GM03348 (cell line): ENCODE results near the gene FAM72C.
"Not testable (repeated sequence)": the region's sequence is repeated elsewhere in the genome, so short reads cannot be mapped to it uniquely, and the experiment has no call there.

ENCODE experiments used
- DNase-seq: peaks from one replicate; pipeline ENCODE4 v3.0.0; 2012; ENCODE audit warnings: low spot score

The FAM72C gene

GRCh38 chr1:143984721-143985473, 13.1 kb upstream of the FAM72C start:
- not testable (repeated sequence) for DNase-seq

GRCh38 chr1:143974416-143974815, 2.6 kb upstream of the FAM72C start:
- DNase-seq: not testable (repeated sequence)

- DNase-seq: not testable (repeated sequence)
Observed at GRCh38 chr1:143973876-143974414, 2.2 kb upstream of the FAM72C start.

GRCh38 chr1:143972753-143973326, 1.1 kb upstream of the FAM72C start:
- not testable (repeated sequence) for DNase-seq

GRCh38 chr1:143965860-143966259, 5.9 kb downstream of the FAM72C start:
- DNase-seq: not testable (repeated sequence)

GRCh38 chr1:143964294-143964693, 7.5 kb downstream of the FAM72C start:
- not testable (repeated sequence) for DNase-seq

GRCh38 chr1:143955930-143956329, 15.9 kb downstream of the FAM72C start:
- not testable (repeated sequence) for DNase-seq

- DNase-seq: not testable (repeated sequence)
Observed at GRCh38 chr1:143952913-143953312, 18.9 kb downstream of the FAM72C start.

- not testable (repeated sequence) for DNase-seq
Observed at GRCh38 chr1:143951485-143952391, 20.0 kb downstream of the FAM72C start.

GRCh38 chr1:143947749-143948148, 24.0 kb downstream of the FAM72C start:
- not testable (repeated sequence) for DNase-seq

- not testable (repeated sequence) for DNase-seq
Observed at GRCh38 chr1:143945253-143945652, 26.5 kb downstream of the FAM72C start.

GRCh38 chr1:143944576-143945240, 27.1 kb downstream of the FAM72C start:
- DNase-seq: not testable (repeated sequence)

GRCh38 chr1:143943319-143943978, 28.3 kb downstream of the FAM72C start:
- not testable (repeated sequence) for DNase-seq

GRCh38 chr1:143942238-143942860, 29.4 kb downstream of the FAM72C start:
- not testable (repeated sequence) for DNase-seq

GRCh38 chr1:143939666-143940065, 32.1 kb downstream of the FAM72C start:
- DNase-seq: not testable (repeated sequence)

- DNase-seq: not testable (repeated sequence)
Observed at GRCh38 chr1:143938922-143939321, 32.9 kb downstream of the FAM72C start.

GRCh38 chr1:143936457-143937115, 35.2 kb downstream of the FAM72C start:
- not testable (repeated sequence) for DNase-seq

GRCh38 chr1:143919127-143919526, 52.7 kb downstream of the FAM72C start:
- DNase-seq: not testable (repeated sequence)

GRCh38 chr1:143918552-143918951, 53.2 kb downstream of the FAM72C start:
- not testable (repeated sequence) for DNase-seq

GRCh38 chr1:143913705-143914104, 58.1 kb downstream of the FAM72C start:
- not testable (repeated sequence) for DNase-seq
